Measurements from ENCODE around the gene ZNF438. TPM values are rescaled to one million over a fixed set of nuclear protein-coding genes. Genes with fewer than 3 reads are reported as not detected.

The ZNF438 gene
- total and polyA plus RNA-seq, 7 donors, result 12.3 to 27.9 (median 20.7) TPM

DNA sequence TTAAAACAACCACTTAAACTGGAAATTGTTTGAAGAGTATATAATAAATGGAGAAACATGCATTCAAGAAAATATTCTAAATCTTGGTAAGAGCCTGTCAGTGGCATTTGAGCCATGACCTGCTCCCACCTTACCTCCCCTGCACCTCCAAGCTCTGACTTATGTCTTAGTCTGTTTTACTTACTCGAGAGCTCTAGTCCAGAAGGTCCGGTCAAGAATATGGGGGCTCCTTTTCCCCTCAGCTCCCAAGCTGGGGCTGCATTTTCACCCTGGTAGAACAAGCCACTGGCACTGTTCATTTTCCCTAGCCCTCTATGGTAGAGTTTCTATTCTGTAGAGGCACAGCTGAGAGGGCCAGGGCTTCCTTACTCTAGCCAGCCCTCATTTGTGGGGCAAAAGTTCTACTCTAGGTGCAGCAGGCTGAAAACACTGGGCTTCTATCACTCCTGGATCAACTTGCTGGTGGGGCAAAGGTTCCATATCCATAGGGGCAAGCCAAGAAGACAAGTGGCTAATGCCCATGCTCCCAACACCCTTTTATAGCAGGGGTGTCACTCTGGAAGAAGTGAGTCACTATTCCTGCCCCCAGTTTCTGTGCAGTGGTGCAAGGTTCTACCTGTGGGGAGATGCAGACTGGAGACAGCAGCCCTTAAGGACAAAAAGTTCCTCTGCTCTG is 40.6 kb downstream of the ZNF438 start:
- peaks cover 28% of the 10 kb centered on the region for H3K4me1 ChIP-seq
- H3K36me3 ChIP-seq (ENCODE audit: insufficient read depth in 1 of 2, low read depth in 1 of 2), result peaks cover 0 to 4% of the 10 kb centered on the region in 2 donors
- H3K27ac ChIP-seq, result no peak overlapping the region
- TF ChIP-seq, protein P1, sequence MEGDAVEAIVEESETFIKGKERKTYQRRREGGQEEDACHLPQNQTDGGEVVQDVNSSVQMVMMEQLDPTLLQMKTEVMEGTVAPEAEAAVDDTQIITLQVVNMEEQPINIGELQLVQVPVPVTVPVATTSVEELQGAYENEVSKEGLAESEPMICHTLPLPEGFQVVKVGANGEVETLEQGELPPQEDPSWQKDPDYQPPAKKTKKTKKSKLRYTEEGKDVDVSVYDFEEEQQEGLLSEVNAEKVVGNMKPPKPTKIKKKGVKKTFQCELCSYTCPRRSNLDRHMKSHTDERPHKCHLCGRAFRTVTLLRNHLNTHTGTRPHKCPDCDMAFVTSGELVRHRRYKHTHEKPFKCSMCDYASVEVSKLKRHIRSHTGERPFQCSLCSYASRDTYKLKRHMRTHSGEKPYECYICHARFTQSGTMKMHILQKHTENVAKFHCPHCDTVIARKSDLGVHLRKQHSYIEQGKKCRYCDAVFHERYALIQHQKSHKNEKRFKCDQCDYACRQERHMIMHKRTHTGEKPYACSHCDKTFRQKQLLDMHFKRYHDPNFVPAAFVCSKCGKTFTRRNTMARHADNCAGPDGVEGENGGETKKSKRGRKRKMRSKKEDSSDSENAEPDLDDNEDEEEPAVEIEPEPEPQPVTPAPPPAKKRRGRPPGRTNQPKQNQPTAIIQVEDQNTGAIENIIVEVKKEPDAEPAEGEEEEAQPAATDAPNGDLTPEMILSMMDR (IDR thresholded peaks at IDR 0.05), result no peak
- no peak for DNase-seq
- peaks cover 9% of the 10 kb centered on the region for H3K9me3 ChIP-seq
- H3K4me3 ChIP-seq, result no peak overlapping the region
- intact Hi-C loops (cut with DNase I), result no loop called here
- H3K27me3 ChIP-seq (ENCODE audit: insufficient read depth in 3 of 3, low read length in 2 of 3), result no peaks in the 10 kb centered on the region
- 96 to 100% (median 100%) methylated on average over 2 of the region's 2 CpGs for WGBS, 3 donors
- ATAC-seq, result peak in 3 of 4 donors; percentile 41 to 59 (median 57)

DNA sequence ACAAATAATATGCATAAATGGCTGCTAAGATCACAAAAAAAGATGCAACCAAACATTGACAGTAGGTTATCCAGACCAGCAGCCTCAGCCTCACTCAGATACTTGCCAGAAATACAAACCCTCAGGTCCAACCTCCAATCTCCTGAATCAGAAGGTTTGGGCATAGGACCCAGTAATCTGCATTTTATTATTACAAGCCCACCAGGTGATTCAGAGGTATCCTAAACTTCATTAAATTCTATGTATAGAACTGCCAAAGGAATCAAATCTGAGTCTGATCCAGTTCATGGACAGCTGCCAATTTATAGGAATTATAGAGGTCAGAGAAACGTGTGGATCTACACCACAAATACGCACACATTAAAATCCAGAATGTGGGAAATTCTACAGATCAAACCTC is 41.3 kb downstream of the ZNF438 start:
- DNase-seq, result no peak
- Histone ChIP-seq H3K9me3 (peaks cover 9% of the 10 kb centered on the region), H3K36me3 (ENCODE audit: insufficient read depth in 1 of 2, low read depth in 1 of 2) (peaks cover 0 to 4% of the 10 kb centered on the region in 2 donors), H3K4me1 (peaks cover 36% of the 10 kb centered on the region), H3K27me3 (ENCODE audit: insufficient read depth in 3 of 3, low read length in 2 of 3) (no peaks in the 10 kb centered on the region), H3K27ac (no peak overlapping the region), H3K4me3 (no peak overlapping the region)
- WGBS, 3 donors, result 72 to 84% (median 75%) methylated on average over 2 of the region's 2 CpGs
- TF ChIP-seq, protein P1 (IDR thresholded peaks at IDR 0.05), result no peak
- intact Hi-C loops (cut with DNase I), result no loop called here
- no peak for ATAC-seq

DNA sequence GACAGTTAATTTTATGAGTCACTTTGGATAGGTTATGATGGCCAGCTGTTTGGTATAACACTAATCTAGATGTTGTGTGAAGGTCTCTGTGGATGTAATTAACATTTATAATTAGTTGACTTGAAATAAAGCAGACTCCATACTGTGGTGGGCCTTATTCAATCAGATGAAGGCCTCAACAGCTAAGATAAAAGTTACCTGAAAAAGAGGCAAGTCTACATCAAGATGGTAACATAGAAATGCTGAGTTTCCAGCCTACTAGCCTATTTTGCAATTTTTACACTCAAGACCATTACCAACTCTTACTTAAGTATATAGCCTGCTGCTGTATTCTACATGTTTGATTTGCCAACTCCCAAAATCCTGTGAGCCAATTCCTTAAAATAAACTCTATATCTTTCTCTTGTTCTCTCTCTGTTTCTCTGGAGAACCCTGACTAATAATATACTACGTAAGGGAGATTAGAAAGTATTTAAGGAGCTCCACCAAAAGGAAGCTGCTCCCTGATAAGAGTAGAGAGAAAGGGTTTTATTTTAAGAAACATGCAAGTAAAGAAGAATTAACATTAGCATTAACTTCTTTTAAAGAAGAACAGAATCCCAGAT is 42.7 kb downstream of the ZNF438 start:
- intact Hi-C loops (cut with DNase I), result no loop called here
- ATAC-seq, result no peak
- peak overlapping the region; percentile 51 for H3K27ac ChIP-seq
- H3K4me3 ChIP-seq, result no peak overlapping the region
- 42 to 55% (median 54%) methylated on average over 1 of the region's 1 CpG for WGBS, 3 donors
- TF ChIP-seq, protein P1 (IDR thresholded peaks at IDR 0.05), result no peak
- H3K4me1 ChIP-seq, result peaks cover 50% of the 10 kb centered on the region
- DNase-seq, result no peak
- no peaks in the 10 kb centered on the region for H3K27me3 ChIP-seq (ENCODE audit: insufficient read depth in 3 of 3, low read length in 2 of 3)
- H3K9me3 ChIP-seq, result no peaks in the 10 kb centered on the region
- H3K36me3 ChIP-seq (ENCODE audit: insufficient read depth in 1 of 2, low read depth in 1 of 2), result no peaks in the 10 kb centered on the region

DNA sequence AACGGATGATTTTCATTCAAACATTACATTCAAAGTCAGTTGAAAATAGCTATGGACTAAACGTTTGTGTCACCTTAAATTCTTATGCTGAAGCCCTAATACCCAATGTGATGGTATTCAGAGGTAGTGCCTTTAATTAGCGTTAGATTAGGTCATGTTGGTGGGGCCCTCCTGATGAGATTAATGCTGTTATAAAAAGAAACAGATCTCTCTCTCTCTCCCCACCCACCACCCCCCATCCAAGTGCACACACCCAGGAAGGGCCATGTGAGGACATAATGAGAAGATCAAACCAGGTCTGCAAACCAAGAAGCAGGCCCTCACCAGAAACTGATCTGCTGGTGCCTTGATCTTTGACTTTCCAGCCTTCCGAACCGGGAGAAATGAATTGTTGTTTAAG is 44.2 kb downstream of the ZNF438 start:
- DNase-seq (no peak), ATAC-seq (no peak)
- whole genome bisulfite sequencing, 3 donors, result 36 to 64% (median 42%) methylated on average over 5 of the region's 5 CpGs
- H3K4me1 ChIP-seq, result peaks cover 45% of the 10 kb centered on the region
- H3K27me3 ChIP-seq (ENCODE audit: insufficient read depth in 3 of 3, low read length in 2 of 3), result no peaks in the 10 kb centered on the region
- intact Hi-C loops (cut with DNase I), result no loop called here
- H3K27ac ChIP-seq, result no peak overlapping the region
- H3K36me3 ChIP-seq (ENCODE audit: insufficient read depth in 1 of 2, low read depth in 1 of 2), result no peaks in the 10 kb centered on the region
- no peak overlapping the region for H3K4me3 ChIP-seq
- TF ChIP-seq, protein P1 (IDR thresholded peaks at IDR 0.05), result no peak
- H3K9me3 ChIP-seq, result no peaks in the 10 kb centered on the region
